Activated naive CD4-positive, alpha-beta T cell treated with anti-CD3 and anti-CD28 coated beads, Interleukin-2, amount 50 U/mL, for 16 hours (primary cell): ENCODE data around the gene VTN.
"Not testable (repeated sequence)": the region's sequence is repeated elsewhere in the genome, so short reads cannot be mapped to it uniquely, and the experiment has no call there.

Experiments used
- DNase-seq: peaks from one replicate; pipeline ENCODE4 v3.0.0-alpha.2; 2020

The VTN gene

GRCh38 chr17:28338769-28339212, 31.3 kb downstream of the VTN start:
- not testable (repeated sequence) for DNase-seq

GRCh38 chr17:28338056-28338768, 31.9 kb downstream of the VTN start:
- no peak for DNase-seq

GRCh38 chr17:28335959-28336871, 33.9 kb downstream of the VTN start:
- DNase-seq, result no peak

- peak; percentile 97 for DNase-seq
These were observed 34.7 kb downstream of the VTN start, which contains the start of the genes IFT20 and TNFAIP1 for GRCh38 chr17:28335201-28335958. Gene IFT20 (minus strand): TSS chr17:28335472. CDS start chr17:28331985, 3,487 bp downstream. Gene TNFAIP1 (plus strand): TSS chr17:28335761. CDS start chr17:28339522, 3,761 bp downstream.

- no peak for DNase-seq
These were observed 35.4 kb downstream of the VTN start for GRCh38 chr17:28334666-28335200.

GRCh38 chr17:28334171-28334570, 35.9 kb downstream of the VTN start:
- no peak for DNase-seq

- no peak for DNase-seq
These were observed 36.9 kb downstream of the VTN start for GRCh38 chr17:28333083-28333746.

GRCh38 chr17:28331891-28332420, 38.2 kb downstream of the VTN start:
- no peak for DNase-seq

- no peak for DNase-seq
These were observed 39.4 kb downstream of the VTN start for GRCh38 chr17:28330671-28331070.

GRCh38 chr17:28328325-28328724, 41.8 kb downstream of the VTN start:
- DNase-seq, result no peak

- DNase-seq, result no peak
These were observed 42.4 kb downstream of the VTN start for GRCh38 chr17:28327709-28328108.

- DNase-seq, result no peak
These were observed 43.0 kb downstream of the VTN start for GRCh38 chr17:28327031-28327607.

- DNase-seq, result no peak
These were observed 44.0 kb downstream of the VTN start for GRCh38 chr17:28326114-28326513.

- DNase-seq, result no peak
These were observed 44.9 kb downstream of the VTN start for GRCh38 chr17:28325211-28325610.

GRCh38 chr17:28324781-28325180, 45.3 kb downstream of the VTN start:
- no peak for DNase-seq

GRCh38 chr17:28324267-28324745, 45.8 kb downstream of the VTN start:
- DNase-seq, result no peak

- no peak for DNase-seq
These were observed 49.7 kb downstream of the VTN start for GRCh38 chr17:28320215-28321061.

- no peak for DNase-seq
These were observed 50.5 kb downstream of the VTN start for GRCh38 chr17:28319598-28319935.

GRCh38 chr17:28318759-28319597, 51.1 kb downstream of the VTN start, which contains the start of gene TMEM97:
Gene TMEM97 (plus strand): TSS chr17:28319200. CDS start chr17:28319240, 40 bp downstream.
- DNase-seq, result peak; percentile 97
